ENCODE data around the gene CCDC13.

Gene CCDC13

GRCh38 chr3:42730294-42730693, 42.8 kb downstream of the CCDC13 start:
- Histone ChIP-seq H3K9ac (ENCODE audit: low read length in 5 of 5) (no peak overlapping the region), H3K4me1 (ENCODE audit: control insufficient read depth in 5 of 5, insufficient read depth in 5 of 5, low read length in 5 of 5) (peaks cover 0 to 12% (median 3%) of the 10 kb centered on the region in 5 donors), H3K4me3 (ENCODE audit: low read depth in 1 of 5, low read length in 5 of 5) (no peak overlapping the region), H3K36me3 (ENCODE audit: control insufficient read depth in 5 of 5, insufficient read depth in 5 of 5, low read length in 5 of 5) (no peaks in the 10 kb centered on the region), H3K27me3 (ENCODE audit: control insufficient read depth in 5 of 5, insufficient read depth in 4 of 5, low read length in 5 of 5) (peaks cover 0 to 3% (median 0%) of the 10 kb centered on the region in 5 donors), H3K9me3 (ENCODE audit: control insufficient read depth in 5 of 5, low read length in 5 of 5) (no peaks in the 10 kb centered on the region), H3K27ac (ENCODE audit: low read depth, low read length) (no peak overlapping the region)

- no peaks in the 10 kb centered on the region for H3K36me3 ChIP-seq (ENCODE audit: control insufficient read depth in 5 of 5, insufficient read depth in 5 of 5, low read length in 5 of 5)
- no peak overlapping the region for H3K27ac ChIP-seq (ENCODE audit: low read depth, low read length)
- peaks cover 0 to 3% (median 0%) of the 10 kb centered on the region in 5 donors for H3K27me3 ChIP-seq (ENCODE audit: control insufficient read depth in 5 of 5, insufficient read depth in 4 of 5, low read length in 5 of 5)
- peaks cover 0 to 12% (median 3%) of the 10 kb centered on the region in 5 donors for H3K4me1 ChIP-seq (ENCODE audit: control insufficient read depth in 5 of 5, insufficient read depth in 5 of 5, low read length in 5 of 5)
- no peaks in the 10 kb centered on the region for H3K9me3 ChIP-seq (ENCODE audit: control insufficient read depth in 5 of 5, low read length in 5 of 5)
- no peak overlapping the region for H3K9ac ChIP-seq (ENCODE audit: low read length in 5 of 5)
- H3K4me3 ChIP-seq (ENCODE audit: low read depth in 1 of 5, low read length in 5 of 5): no peak overlapping the region
Observed at GRCh38 chr3:42729404-42730145, 43.5 kb downstream of the CCDC13 start.

GRCh38 chr3:42728668-42729364, 44.2 kb downstream of the CCDC13 start:
- Histone ChIP-seq H3K9me3 (ENCODE audit: control insufficient read depth in 5 of 5, low read length in 5 of 5) (no peaks in the 10 kb centered on the region), H3K9ac (ENCODE audit: low read length in 5 of 5) (no peak overlapping the region), H3K27ac (ENCODE audit: low read depth, low read length) (no peak overlapping the region), H3K27me3 (ENCODE audit: control insufficient read depth in 5 of 5, insufficient read depth in 4 of 5, low read length in 5 of 5) (peaks cover 0 to 3% (median 0%) of the 10 kb centered on the region in 5 donors), H3K4me1 (ENCODE audit: control insufficient read depth in 5 of 5, insufficient read depth in 5 of 5, low read length in 5 of 5) (peaks cover 0 to 12% (median 3%) of the 10 kb centered on the region in 5 donors), H3K36me3 (ENCODE audit: control insufficient read depth in 5 of 5, insufficient read depth in 5 of 5, low read length in 5 of 5) (no peaks in the 10 kb centered on the region), H3K4me3 (ENCODE audit: low read depth in 1 of 5, low read length in 5 of 5) (no peak overlapping the region)

GRCh38 chr3:42728056-42728455, 45.0 kb downstream of the CCDC13 start:
- Histone ChIP-seq H3K36me3 (ENCODE audit: control insufficient read depth in 5 of 5, insufficient read depth in 5 of 5, low read length in 5 of 5) (no peaks in the 10 kb centered on the region), H3K27me3 (ENCODE audit: control insufficient read depth in 5 of 5, insufficient read depth in 4 of 5, low read length in 5 of 5) (peaks cover 0 to 3% (median 0%) of the 10 kb centered on the region in 5 donors), H3K9me3 (ENCODE audit: control insufficient read depth in 5 of 5, low read length in 5 of 5) (no peaks in the 10 kb centered on the region), H3K9ac (ENCODE audit: low read length in 5 of 5) (no peak overlapping the region), H3K4me3 (ENCODE audit: low read depth in 1 of 5, low read length in 5 of 5) (no peak overlapping the region), H3K4me1 (ENCODE audit: control insufficient read depth in 5 of 5, insufficient read depth in 5 of 5, low read length in 5 of 5) (peaks cover 0 to 12% (median 3%) of the 10 kb centered on the region in 5 donors), H3K27ac (ENCODE audit: low read depth, low read length) (no peak overlapping the region)

GRCh38 chr3:42725454-42725853, 47.6 kb downstream of the CCDC13 start:
- Histone ChIP-seq H3K9ac (ENCODE audit: low read length in 5 of 5) (no peak overlapping the region), H3K27ac (ENCODE audit: low read depth, low read length) (no peak overlapping the region), H3K4me3 (ENCODE audit: low read depth in 1 of 5, low read length in 5 of 5) (no peak overlapping the region), H3K4me1 (ENCODE audit: control insufficient read depth in 5 of 5, insufficient read depth in 5 of 5, low read length in 5 of 5) (peaks cover 0 to 19% (median 3%) of the 10 kb centered on the region in 5 donors), H3K9me3 (ENCODE audit: control insufficient read depth in 5 of 5, low read length in 5 of 5) (no peaks in the 10 kb centered on the region), H3K36me3 (ENCODE audit: control insufficient read depth in 5 of 5, insufficient read depth in 5 of 5, low read length in 5 of 5) (no peaks in the 10 kb centered on the region), H3K27me3 (ENCODE audit: control insufficient read depth in 5 of 5, insufficient read depth in 4 of 5, low read length in 5 of 5) (no peaks in the 10 kb centered on the region)

GRCh38 chr3:42723219-42723618, 49.8 kb downstream of the CCDC13 start:
- no peaks in the 10 kb centered on the region for H3K9me3 ChIP-seq (ENCODE audit: control insufficient read depth in 5 of 5, low read length in 5 of 5)
- H3K4me3 ChIP-seq (ENCODE audit: low read depth in 1 of 5, low read length in 5 of 5): no peak overlapping the region
- no peaks in the 10 kb centered on the region for H3K27me3 ChIP-seq (ENCODE audit: control insufficient read depth in 5 of 5, insufficient read depth in 4 of 5, low read length in 5 of 5)
- H3K36me3 ChIP-seq (ENCODE audit: control insufficient read depth in 5 of 5, insufficient read depth in 5 of 5, low read length in 5 of 5): no peaks in the 10 kb centered on the region
- H3K27ac ChIP-seq (ENCODE audit: low read depth, low read length): no peak overlapping the region
- peaks cover 0 to 11% (median 3%) of the 10 kb centered on the region in 5 donors for H3K4me1 ChIP-seq (ENCODE audit: control insufficient read depth in 5 of 5, insufficient read depth in 5 of 5, low read length in 5 of 5)
- no peak overlapping the region for H3K9ac ChIP-seq (ENCODE audit: low read length in 5 of 5)
